Coronary artery (tissue), 2 donors: ENCODE measurements around the gene MFSD12.

Experiments
- DNase-seq: peaks from one replicate; pipeline ENCODE4 v3.0.0-alpha.2; 2017; ENCODE audit warnings: low spot score
- H3K27ac ChIP-seq, 2 donors: fragments of 200-600 bp; sonication (generic); one replicate each; pipeline ENCODE4 v1.5.1; 2016 to 2019
- H3K4me3 ChIP-seq: fragments of 200-600 bp; sonication (generic); 2 replicates; pipeline ENCODE4 v1.5.1; 2016; ENCODE audit warnings: mild to moderate bottlenecking, moderate library complexity
- CTCF ChIP-seq: fragments of 200-600 bp; sonication (generic); IDR thresholded peaks from one replicate; pipeline ENCODE4 v1.5.1; 2019; ENCODE audit warnings: antibody characterized with exemption

Gene MFSD12

GRCh38 chr19:3604227-3604986, 47.0 kb upstream of the MFSD12 start:
- peak; percentile 93 for DNase-seq
- Histone ChIP-seq H3K4me3 (peak overlapping the region; percentile 84), H3K27ac (peak overlapping the region; percentile 92 to 96)
- TF ChIP-seq CTCF = no peak

GRCh38 chr19:3603121-3603811, 45.9 kb upstream of the MFSD12 start:
- peak; percentile 93 for DNase-seq
- TF ChIP-seq CTCF = no peak
- Histone ChIP-seq H3K4me3 (peak overlapping the region; percentile 84), H3K27ac (peak overlapping the region; percentile 92 to 96)

GRCh38 chr19:3601021-3601420, 43.6 kb upstream of the MFSD12 start:
- peak overlapping the region; percentile 23 to 73 for H3K27ac ChIP-seq
- H3K4me3 ChIP-seq = no peak overlapping the region
- TF ChIP-seq CTCF = no peak
- DNase-seq = no peak

GRCh38 chr19:3599776-3600187, 42.4 kb upstream of the MFSD12 start:
- DNase-seq = no peak
- Histone ChIP-seq H3K27ac (peak overlapping the region in 1 of 2 donors; percentile 73), H3K4me3 (no peak overlapping the region)
- TF ChIP-seq CTCF = no peak

GRCh38 chr19:3595521-3596061, 38.2 kb upstream of the MFSD12 start:
- H3K27ac ChIP-seq = no peak overlapping the region

GRCh38 chr19:3593156-3593555, 35.8 kb upstream of the MFSD12 start:
- Histone ChIP-seq H3K27ac (peak overlapping the region in 1 of 2 donors; percentile 81), H3K4me3 (no peak overlapping the region)
- DNase-seq = no peak
- TF ChIP-seq CTCF = no peak

More at GRCh38 chr19:3595521-3596061, 38.2 kb upstream of the MFSD12 start:
- no peak for TF ChIP-seq CTCF
- H3K4me3 ChIP-seq = no peak overlapping the region
- no peak for DNase-seq
